MV-4-11 (cell line): Measurements from ENCODE around the gene MSANTD1.

Experiments
- DNase-seq: peaks from one replicate; lab custom pipeline; 2025; lab: John Stamatoyannopoulos, UW

Gene MSANTD1

DNA sequence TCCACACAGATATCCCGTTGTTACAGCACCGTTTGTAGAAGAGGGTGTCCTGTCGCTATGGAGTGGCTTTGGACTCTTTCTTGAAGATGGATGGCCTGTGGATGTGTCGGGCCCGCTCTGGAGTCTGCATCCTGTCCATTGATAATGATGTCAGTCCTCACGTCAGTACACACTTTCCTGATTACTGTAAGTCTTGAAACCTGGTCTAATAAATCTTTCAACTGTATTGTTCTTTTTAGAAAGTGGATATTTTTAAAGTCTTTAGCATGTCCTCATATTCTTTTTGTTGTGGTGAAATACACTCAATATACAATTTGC is 14.9 kb downstream of the MSANTD1 start:
- no peak for DNase-seq

DNA sequence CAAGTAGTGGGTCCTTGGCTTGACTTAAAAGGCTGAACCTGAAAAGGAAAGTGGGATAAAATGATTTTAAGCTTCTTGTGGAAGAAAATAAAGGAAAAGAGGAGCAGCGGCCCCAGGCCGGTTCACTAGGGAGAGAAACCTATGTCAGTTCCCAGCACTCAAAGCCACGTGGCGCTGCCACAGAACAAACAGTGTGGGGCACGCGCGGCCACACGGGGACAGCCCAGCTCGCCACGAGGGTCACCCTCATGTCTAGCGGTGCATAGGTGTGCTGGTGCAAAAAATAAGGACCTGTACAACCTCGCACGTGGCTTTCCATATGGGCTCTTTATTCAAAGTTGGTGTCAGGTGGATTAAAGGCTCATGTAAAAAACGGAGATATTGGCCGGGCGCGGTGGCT is 17.1 kb downstream of the MSANTD1 start:
- no peak for DNase-seq

DNA sequence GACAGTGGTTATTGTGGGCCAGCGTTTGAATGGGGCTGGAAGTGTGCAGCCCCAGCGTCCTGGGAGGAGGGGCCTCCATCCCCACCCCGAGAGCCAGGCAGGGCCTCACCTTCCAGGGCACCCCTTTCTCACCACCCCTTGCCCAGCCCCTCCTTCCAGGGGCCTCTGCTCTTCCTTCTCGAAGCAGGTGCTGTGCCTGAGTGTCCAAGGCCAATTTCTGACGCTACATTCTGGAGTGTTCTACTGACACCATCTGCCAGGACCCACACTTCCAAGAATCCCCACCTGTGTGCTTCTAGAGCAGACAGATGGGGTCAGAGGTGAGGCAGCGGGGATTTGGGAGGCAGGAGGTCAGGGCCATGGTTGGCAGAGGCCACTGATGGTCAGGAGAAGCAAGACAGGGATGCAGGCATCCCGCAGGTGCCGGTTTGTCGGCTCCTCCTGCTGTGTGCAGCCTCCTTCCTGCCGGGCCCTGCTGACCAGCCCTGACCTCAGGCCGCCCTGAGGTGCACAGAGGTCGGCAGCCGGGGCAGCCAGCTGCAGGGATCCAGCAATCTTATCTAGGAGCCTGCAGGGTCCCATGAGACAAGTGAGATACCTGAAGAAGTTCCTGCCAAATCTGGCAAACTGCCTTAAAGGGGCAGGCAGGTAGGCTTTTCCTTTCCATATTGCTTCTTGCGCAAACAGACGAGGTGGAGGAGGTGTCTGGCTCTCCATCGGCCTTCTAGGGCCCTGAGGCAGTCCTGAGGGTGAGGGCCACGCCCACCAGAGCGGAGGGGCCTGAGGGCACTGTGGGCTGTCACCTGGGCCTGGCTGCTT is 18.8 kb downstream of the MSANTD1 start:
- no peak for DNase-seq

DNA sequence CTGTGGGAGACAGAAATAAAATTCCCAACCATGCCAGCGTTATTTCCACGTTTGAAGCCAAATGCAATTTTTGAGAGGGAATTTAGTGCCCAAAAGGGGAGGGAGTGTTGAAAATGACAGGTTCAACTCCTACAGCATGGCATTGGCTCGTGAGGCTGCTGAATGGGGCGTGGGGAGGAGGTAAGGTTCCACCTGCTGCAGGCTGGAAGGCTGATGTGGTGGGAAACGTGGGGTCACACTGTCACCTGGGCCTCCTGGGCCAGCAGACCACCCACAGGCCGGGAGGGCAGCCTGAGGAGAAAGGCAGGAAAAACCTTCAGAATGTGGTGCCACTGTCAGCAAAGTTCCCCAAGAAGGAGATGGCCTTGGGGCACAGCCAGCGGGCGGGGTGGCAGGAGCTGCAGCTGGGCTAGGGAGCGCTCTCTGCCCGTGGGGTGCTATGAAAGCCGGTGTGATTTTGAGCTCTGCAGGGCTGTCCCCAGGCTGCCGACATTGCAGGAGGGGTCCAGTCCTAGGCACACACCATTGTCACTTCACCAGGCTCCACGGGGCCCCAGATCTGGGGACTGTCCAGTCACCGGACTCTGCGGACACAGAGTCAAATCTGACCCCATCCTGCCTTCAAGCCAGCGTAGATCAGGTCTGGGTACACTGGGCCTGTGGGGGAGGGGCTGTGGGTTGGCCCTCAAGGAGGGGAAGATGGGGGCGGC is 19.6 kb downstream of the MSANTD1 start:
- DNase-seq: no peak

DNA sequence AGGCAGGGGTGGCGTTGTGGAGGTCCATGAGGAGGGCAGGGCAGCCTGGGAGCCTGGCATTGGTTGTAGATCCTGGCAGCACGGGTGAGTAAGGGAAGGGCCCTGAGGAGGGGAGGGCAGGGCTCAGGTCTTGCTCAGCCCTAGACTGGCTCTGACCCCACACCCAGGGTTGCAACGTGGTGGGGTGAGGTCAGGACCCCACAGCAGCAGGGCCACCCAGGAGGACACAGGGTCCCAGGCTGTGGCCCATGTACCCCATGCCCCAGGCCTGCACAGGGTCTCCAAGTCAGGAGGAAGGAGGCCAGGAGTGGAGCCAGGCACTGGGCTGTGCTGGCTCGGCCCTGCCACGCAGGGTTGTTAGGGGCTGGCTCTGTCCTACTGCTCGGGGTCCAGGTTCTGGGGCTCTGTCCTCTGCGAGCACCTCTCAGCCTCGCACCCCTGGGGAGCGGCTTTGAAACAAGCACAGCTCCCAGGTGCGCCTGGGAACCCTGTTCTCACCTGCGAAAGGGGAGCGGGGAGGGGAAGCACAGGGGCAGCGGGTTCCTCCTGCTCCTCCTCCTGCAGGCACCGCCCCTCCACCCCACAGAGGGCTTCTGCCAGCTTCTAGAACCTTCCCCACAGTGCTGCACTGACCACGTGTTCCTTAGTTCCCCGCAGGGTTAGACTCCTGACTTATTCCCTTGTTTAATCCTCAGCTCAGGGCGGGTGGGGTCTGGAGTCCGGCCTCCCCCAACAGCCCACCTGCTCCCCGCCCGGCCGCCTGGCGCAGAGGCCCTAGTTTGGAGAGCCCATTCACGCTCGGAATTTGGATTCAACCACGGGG is 20.4 kb downstream of the MSANTD1 start:
- DNase-seq: no peak

DNA sequence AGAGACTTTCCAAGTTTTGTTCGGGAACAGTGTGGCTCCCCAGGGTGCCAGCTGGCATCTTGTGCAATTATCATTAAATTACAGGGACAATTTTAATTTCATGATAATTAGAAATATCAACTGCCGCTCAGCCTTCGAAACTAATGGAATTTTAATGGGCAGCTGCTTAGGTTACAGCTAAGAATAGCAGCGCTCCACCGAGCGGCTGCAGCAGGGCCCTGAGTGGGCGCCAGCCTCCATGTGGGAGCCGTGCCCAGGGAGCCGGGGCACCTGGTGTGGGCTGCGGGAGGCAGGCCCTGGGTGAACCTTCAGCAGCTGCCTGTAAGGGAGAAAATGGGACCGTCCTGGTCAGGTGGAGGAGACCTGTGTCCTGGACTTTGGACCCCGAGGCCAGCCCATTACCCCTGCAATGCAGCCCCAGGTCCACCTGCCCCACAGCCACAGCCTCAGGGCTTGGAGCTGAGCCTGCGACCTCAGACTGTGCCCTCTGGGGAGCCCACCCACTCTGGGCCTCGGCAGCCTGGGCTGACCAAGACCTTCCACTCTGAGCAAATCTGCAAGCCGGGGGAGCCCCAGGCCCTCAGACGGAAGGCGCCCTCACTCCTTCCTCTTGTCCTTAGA is 21.1 kb downstream of the MSANTD1 start:
- no peak for DNase-seq

DNA sequence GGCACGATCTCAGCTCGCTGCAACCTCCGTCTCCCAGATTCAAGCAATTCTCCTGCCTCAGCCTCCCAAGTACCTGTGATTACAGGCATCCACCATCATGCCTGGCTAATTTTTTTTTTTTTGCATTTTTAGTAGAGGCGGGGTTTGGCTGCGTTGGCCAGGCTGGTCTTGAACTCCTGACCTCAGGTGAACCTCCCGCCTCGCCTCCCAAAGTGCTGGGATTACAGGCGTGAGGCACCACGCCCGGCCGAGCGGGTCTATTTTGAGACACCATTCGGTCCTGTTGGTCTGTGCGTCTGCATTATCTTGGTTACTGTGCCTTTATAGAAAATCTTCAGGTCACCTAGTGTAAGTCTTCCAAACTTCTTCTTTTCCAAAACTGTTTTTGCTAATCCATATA is 22.2 kb downstream of the MSANTD1 start:
- DNase-seq: no peak

DNA sequence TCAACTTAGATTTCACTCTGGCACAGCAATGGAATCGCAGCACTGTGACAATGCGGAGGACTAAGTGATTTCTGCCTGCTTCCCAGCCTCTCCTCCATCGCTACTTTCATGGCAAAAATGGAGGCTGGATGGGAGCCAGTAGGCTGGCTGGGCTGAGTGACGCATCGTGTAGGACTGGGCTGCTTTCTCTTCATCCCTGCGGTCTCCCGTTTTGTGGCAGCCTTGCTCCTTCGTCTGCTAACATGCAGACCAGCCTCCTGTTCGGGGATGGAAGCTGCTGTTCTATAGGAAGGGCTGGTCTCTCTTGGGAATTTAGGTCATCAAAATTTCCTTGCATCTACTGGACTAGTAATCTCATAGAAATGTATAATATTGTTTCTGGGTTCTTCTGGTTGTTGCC is 28.0 kb downstream of the MSANTD1 start:
- DNase-seq: no peak

DNA sequence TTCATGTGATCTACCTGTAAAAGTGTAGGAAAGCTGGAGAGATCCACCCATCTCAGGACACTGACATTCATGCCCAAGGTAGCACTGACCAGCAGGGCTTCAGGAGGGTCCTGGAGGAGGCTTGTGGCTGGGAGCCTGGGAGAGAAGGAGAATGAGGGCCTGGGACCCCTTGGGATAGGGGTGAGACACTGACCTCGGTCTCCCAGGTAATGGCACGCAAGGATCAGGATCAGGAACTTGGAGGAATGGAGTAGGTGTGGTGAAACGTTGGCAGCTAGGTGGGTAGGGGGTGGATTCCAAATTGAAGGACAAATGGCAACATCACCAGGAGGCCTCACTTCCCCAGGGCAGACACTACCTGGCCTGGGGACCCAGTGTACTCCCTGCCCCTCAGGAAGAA is 31.5 kb downstream of the MSANTD1 start:
- DNase-seq: no peak

DNA sequence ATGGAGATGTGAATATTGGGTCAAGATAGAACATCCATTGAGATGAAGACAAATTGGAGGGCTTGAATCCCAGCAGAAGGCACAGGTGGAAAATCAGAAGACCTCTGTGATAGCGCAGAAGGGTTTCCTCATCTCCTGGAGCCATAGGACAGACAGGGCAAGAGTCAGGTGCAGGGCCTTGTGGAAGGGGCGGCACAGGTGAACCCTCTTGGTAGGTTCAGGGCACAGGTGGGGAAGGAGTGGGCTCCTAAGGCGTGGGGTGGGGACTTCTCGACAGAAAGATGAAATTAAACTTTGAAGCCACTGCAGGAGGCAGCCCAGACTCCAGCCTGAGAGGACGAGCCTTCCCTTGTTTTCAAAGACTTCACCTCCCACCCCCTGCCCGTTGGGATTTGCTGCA is 34.5 kb downstream of the MSANTD1 start:
- DNase-seq: no peak

DNA sequence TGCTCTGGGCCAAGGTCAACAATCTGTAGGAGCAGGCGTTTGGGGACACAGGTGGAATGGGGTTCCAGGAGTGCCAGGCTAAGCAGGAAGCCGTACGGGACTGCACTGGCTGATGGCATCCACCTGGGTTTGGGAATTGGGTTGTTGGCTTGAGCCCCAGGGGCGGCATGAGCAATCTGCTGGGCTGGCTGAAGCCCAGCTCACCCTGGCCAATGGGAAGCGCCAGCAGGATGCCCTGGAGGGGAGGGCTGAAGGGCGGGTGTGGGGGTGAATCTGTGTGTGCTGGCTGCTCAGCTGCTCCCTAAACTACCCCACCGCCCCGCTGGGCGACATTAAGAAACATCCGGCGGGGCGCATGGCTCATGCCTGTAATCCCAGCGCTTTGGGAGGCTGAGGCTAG is 35.0 kb downstream of the MSANTD1 start:
- no peak for DNase-seq

DNA sequence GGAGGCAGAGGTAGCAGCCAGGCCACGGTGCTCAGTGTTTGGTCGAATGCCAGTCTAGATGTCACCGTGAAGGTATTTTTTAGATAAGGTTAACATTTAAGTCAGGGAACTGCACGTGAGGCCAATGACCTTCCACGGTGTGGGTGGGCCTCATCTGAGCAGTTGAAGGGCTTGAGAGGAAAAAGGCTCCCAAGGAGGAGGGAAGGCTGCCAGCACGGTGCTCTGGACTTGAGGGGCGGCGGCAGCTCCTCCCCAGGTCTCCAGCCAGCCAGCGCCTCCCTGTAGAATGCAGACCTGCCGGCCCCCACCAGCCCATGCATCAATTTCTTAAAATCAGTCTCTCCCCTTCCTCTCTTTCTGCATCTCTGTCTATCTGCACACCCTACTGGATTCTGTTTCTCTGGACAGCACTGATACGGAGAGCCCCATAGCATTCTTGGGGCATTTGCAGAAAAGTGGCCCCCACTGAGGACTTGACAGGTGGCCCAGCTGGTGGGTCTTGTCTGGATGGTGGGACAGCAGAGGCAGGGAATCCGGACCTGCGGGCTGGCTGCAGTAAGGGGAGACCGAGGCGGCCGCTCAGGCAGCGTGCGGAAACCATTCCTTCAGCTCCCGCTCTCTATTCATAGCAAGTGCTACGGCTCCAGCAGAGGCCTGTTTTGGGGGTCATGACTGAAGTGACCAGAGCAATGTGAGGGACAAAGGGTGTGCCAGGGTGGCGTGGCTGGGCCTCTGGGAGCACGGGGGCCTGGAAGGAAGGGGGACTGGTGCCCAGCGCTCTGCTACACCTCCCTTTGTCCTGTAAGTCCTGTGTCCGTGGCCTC is 36.0 kb downstream of the MSANTD1 start:
- DNase-seq: no peak

DNA sequence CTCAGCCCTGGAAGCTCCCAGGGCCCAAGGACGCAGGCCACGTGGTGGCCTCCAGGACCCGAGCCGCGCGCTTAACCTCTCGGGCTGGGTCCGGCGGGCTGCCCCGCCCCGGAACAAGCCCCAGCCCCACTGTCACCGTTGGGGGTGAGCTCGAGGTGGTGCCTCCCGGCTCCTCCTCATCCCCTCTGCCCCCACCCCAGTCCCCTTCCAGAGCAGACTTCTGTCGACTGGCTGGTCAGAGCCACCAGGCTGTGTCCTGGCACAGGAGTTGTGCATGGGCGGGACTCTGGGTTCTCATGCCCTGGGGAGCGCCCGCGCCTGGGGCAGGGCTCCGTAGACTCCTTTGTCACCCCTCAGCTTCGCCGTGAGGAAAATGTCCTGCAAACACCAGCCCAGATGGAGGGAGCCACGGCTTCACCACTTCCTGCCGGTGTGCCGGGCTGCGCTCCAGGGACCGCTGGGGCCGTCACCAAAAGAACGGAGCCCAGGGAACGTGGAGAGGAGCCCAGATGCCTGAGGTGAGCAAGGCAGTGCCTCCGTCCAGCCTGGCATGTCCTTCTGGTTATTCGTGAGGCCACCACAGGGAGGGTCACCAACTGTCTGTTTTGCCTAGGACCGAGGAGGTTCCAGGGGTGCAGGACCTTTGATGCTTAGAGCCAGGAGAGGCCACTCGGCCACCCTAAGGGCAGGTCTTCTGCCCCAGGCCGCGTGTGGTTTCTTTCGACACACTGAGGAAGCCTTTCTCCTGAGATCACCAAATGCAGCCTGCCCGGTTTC is 36.8 kb downstream of the MSANTD1 start:
- DNase-seq: peak; percentile 77

DNA sequence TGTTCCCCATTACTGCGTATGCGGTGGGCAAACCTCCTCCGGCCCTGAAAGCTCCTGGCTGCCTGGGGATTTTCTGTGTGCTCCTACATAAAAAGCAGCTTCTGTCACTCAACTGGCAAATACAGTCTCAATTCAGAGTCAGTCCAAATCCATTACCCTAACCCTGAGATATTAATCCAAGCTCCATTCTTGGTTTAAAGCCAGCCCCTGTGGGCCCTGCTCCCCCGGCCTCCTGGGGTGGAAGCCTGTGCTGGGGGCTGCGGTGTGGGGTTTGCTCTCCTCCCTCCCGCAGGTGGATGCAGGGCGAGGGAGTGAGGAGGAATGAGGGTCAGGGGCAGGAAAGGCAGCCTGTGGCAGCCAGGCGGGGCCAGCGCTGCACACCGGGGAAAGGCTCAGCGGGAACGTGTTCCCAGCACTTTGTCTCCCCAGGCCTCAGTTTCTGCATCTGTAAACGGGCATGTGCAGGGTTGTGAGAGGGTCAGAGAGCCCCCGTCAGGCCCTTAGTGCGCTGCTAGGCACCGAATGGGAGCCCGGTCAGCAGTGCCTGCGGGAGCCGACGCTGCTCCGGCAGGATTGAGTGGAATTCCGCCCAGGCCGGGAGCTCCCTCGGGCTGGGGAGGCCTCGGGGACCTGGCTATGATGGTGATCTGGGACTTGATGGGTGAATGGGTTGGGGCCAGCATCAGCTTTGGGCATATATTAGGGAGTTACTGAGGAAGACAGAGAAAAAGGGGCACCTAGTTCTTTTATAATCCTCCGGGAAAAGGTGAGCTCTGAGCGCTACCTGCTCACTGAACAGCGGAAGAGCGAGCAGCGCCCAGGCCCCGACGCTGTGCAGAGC is 37.6 kb downstream of the MSANTD1 start:
- peak; percentile 96 for DNase-seq

DNA sequence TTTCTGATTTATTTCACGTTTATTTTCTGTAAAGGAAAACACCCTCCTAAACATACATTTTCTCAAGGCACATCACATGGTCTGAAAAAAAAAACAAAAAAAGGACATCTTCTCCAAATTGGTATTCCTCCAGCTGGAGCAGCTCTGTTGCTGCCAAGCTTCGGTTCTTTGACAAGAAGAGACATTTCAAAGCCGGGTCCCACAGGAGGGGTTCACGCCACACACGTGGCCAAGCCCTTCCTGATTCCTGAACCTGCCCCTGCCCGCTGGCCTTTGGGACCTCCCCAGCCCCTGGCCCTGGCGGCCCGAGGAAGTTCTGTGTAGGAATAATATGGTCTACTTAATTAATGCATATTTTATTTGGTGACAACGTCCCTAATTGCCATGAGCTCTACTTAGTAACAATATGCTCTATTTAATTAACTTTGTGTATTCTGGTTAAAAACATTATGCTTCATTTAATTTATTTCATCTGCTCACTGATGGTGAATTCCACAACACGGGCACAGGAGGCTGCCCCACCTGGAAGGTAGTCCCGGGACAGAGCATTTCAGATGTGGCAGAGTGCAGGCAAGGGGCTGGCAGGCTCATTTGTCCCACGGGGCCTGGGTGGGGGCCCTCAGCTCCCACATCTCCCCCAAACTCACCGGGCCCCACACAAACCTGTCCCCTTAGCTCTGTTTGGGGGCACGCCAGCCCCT is 38.5 kb downstream of the MSANTD1 start:
- no peak for DNase-seq

DNA sequence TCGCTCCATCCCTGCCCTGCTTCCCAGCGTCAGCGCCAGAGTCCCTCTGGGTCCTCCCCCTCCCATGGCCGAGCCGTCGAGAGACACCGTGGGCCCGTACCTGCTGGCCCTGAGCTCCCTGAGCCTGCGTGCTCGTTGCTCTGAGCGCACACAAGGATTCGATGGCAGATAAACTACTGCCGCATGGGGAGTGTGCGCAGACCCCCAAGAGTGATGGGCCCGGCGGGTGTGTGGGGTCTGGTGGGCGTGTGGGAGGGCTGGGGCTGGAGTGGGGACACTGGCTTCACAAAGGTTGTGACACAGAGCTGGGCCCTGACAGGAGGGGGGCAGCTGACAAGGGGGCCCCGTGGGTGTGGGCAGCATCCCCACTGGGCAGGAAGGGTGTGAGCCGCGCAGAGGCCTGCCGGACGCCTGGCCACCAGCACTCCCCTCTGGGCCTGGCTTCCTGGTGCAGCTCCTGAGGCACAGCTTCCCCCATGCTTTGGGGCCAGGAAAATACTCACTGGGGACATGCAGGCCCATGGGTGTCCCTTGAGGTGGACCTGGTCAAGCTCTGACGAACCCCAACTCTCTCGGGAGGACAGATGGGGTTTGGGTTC is 39.1 kb downstream of the MSANTD1 start:
- DNase-seq: no peak

DNA sequence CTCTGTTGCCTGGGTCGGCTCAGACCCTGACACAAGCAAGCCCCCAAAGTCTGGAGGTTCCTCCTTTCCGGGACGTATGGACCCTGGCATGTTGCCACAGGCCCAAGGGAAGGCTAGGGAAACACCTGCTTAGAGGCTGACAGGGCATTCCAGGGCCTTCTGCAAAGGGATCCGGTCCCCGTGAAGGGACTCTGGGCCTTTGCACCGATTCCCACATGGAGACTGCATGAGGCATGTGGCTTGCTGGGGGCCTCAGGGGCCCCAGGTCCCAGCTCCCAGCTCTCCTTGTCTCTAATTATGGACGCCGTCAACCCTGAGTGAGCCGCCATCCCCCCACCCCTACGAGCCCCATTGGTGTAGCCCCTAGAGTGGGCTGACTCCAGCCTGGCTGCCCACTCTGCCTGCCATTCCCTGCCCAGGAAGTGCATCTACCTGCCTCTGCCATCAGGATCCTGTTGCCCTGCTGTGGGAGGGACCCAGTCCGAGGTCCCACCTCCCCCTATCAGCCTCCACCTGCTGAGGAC is 39.7 kb downstream of the MSANTD1 start:
- DNase-seq: no peak

DNA sequence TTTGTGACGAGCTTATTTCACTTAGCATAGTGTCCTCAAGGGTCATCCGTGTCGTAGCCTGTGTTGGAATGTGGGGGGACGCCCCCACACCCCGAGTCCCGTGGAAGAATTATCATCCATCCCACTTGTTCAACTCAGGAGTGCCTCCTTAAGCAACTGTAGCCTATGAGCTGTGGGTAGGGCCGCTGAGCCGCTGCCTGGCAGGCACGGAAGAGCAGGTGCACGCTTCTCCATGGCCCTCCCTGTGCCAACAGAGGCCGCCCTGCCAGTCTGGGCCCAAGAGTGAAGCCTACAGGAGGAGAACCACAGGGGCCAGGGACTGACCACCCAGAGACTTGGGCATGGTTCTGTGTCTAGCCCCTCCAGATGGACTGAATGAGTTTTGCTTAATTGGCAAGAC is 41.5 kb downstream of the MSANTD1 start:
- DNase-seq: no peak

DNA sequence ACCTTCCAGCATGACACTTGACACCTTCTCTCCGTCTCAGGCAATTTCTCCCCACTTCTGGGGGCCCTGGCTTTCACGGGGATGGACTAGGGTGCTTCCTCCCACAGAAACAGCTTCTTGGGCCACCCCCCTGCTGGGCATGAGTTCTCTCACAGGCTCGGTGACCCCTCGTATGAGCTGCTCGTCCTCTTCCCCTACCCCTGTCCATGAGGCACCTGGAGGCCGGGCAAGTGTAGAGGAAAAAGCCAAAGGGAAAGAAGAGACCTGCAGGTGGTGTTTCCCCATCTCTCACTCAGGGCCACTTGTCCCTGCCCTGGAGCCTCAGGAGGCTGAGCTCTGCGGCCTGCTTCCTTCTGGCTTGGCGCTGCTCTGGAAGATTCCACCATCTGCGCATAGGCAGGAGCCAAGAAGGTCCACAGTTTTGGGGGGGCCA is 41.9 kb downstream of the MSANTD1 start:
- no peak for DNase-seq
